AG09309 (cell line): ENCODE data around the gene TBC1D7.

Experiments
- DNase-seq: peaks from one replicate; pipeline ENCODE4 v3.0.0-alpha.2; 2010; ENCODE audit warnings: low read depth
- H3K4me3 ChIP-seq: 2 replicates; pipeline ENCODE4 v1.5.1; 2011; ENCODE audit warnings: mild to moderate bottlenecking, low read depth, low read length, moderate library complexity; ENCODE audit not compliant: control insufficient read depth
- TF ChIP-seq, protein P1 (sequence below): IDR thresholded peaks from 2 replicates; pipeline ENCODE4 v1.5.1; 2011; ENCODE audit warnings: mild to moderate bottlenecking, low read depth, low read length, inconsistent platforms; ENCODE audit not compliant: insufficient read depth, control insufficient read depth; ENCODE audit errors: missing control alignments

Gene TBC1D7

DNA sequence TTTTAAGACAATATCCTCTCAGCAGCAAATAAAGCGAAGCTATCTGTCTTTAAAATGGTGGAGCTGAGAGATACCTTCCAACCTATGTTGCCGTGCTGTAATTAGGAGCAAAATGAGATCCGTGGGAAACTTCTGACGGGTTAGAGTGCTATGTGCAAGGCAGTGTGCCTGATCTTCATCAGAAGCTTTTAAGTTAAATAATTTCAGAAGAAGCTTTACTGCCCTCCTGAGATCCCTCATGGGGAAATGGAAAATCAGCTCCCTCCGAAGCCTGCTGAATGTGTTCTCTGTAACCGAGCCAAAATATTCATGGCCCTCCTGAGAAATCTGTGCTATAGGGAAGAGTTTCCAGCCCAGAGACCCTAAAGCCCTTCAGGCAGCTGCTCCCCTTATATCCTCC lies 43.7 kb upstream of the TBC1D7 start:
- TF ChIP-seq, protein P1, sequence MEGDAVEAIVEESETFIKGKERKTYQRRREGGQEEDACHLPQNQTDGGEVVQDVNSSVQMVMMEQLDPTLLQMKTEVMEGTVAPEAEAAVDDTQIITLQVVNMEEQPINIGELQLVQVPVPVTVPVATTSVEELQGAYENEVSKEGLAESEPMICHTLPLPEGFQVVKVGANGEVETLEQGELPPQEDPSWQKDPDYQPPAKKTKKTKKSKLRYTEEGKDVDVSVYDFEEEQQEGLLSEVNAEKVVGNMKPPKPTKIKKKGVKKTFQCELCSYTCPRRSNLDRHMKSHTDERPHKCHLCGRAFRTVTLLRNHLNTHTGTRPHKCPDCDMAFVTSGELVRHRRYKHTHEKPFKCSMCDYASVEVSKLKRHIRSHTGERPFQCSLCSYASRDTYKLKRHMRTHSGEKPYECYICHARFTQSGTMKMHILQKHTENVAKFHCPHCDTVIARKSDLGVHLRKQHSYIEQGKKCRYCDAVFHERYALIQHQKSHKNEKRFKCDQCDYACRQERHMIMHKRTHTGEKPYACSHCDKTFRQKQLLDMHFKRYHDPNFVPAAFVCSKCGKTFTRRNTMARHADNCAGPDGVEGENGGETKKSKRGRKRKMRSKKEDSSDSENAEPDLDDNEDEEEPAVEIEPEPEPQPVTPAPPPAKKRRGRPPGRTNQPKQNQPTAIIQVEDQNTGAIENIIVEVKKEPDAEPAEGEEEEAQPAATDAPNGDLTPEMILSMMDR: no peak
- no peak overlapping the region for H3K4me3 ChIP-seq
- DNase-seq: no peak

DNA sequence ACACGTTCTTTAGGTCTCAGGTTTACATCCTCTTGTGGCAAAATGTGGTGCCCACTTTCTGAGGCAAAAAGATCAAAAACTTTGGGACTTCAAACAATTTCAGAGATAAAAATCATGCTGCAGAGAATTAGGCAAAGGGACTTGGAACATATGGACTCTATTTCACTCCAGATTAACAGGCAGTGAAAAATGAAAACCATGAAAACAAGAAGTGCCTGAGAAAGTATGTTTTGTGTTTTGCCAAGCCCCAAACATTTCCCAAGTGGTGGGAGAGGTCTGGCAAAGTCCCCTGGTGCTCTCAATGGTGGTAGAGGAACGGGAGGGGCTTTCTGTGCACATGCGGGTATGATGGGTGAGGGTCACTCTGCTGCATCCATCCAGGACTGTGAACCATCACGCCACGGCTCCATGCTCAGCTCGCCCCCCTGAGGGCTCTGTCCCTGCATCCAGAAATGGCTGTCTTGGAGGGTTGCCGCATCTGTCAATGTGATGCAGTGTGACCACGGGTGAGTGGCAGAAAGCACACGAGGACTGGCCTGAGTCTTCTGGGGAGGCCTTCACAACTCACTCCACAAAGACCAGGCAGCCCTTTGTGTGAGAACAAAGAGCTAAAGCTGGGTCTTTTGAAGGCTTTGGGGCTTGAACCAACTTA lies 43.2 kb upstream of the TBC1D7 start:
- TF ChIP-seq, protein P1: no peak
- no peak for DNase-seq
- no peak overlapping the region for H3K4me3 ChIP-seq

DNA sequence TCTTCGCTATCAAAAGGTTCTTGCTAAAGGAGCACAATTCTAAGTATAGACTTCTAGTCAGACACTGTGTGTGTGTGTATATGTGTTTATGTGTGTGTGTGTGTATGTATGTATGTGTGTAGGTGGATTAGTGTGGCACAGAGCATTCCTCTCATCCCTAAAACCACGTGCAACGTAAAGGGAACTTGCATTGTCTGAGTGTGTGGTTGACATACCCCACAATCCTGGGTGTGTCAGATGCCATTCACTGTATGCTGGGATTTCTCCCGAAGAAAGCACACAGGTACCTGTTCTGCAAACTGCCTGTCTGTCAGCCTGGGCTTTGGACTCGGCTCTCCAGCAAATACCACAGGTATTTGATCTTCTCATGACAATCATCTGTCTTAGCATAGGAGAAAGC lies 42.3 kb upstream of the TBC1D7 start:
- TF ChIP-seq, protein P1: no peak
- no peak for DNase-seq
- no peak overlapping the region for H3K4me3 ChIP-seq

DNA sequence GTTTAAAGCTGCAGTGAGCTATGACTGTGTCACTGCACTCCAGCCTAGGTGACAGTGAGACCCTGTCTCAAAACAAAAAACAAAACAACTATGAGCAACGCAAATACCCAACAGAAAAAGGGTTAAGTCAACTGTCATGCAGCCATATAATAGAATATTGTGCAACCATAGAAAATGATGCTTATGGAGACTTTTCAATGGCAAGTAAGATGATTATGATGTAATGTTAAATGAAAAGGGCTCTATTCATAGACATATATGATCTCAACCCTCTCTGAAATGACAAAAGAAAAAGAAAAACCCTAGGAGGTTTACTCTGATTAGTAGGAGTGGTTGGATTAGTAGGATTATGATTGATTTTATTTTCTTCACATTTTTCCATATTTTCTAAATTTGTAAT lies 41.3 kb upstream of the TBC1D7 start:
- no peak for DNase-seq
- no peak overlapping the region for H3K4me3 ChIP-seq
- TF ChIP-seq, protein P1: no peak

DNA sequence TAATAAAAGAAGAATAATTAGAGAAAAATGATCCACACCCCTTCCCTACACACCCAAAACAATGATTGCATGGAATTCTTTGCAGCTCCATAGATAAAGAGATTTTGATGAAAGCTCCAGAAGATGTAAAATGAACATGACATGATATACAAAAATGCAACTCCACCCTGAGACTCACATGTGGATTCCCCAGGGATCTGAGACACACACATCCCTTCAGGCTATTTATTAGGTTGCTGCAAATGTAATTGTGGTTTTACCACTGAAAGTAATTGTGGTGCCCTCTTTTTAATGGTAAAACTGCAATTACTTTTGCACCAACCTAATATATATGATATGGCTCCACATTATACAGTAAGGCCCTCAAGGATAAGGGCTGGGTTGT lies 40.4 kb upstream of the TBC1D7 start:
- TF ChIP-seq, protein P1: no peak
- no peak for DNase-seq
- no peak overlapping the region for H3K4me3 ChIP-seq

DNA sequence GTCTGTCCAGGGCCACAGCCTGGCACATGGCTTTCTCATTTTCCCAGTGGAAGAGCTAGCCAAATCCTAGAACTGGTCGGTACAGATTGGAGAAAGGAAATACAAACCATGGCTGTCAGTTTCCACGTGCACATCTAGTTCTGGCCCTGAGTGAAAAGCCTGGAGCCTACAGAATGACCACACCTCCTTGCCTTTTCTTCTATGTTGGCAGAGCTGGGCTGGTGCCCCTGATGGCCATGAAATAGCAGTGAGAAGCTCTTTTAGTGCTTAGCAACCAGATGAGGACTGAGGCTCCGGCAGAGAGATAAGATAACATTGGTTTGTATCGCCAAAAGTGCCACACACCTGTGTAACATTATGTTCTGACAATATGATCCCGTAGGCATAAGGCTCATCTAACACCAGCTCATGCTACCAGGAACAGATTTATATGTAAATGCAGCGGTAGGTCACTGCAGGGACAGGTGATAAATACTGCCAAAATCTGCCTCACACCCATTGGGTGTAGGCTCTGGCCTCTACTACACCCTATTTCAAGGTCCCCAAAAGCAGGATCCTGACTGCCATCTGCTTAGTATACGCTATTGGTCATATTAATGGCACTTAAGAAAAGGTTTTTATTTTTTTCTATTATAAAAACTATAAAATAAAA lies 39.9 kb upstream of the TBC1D7 start:
- TF ChIP-seq, protein P1: no peak
- no peak for DNase-seq
- no peak overlapping the region for H3K4me3 ChIP-seq
